GM12878 (cell line): ENCODE data around the gene TPPP. TPM values are rescaled to one million over a fixed set of nuclear protein-coding genes. Genes with fewer than 3 reads are reported as not detected.

ENCODE experiments used
- ATAC-seq: fragments of 200-7000 bp; cut with Tn5 transposase; 3 replicates; pipeline ENCODE4 v1.9.1; 2020; ENCODE audit warnings: mild to moderate bottlenecking, moderate library complexity
- BruUV-seq: library from RNA; stranded (reverse); fragments of 400-500 nt; replicated peaks from 2 replicates; lab custom pipeline; 2021; lab: Mats Ljungman, UMichigan
- CTCF ChIA-PET: fragments of 300-600 bp; sonication (Branson Sonifier 250); formaldehyde crosslinking; extraction: SDS; loops from one replicate; lab custom pipeline; 2021; ENCODE audit warnings: inconsistent platforms; lab: Yijun Ruan, JAX
- POLR2A ChIA-PET: fragments of 350-600 bp; formaldehyde crosslinking; extraction: SDS; loops from one replicate; lab custom pipeline; 2021; ENCODE audit warnings: inconsistent platforms; lab: Charles Lee
- RAD21 ChIA-PET: fragments of 300-600 bp; sonication (Branson Sonifier 250); formaldehyde crosslinking; loops from one replicate; lab custom pipeline; 2023; ENCODE audit warnings: antibody characterized with exemption; ENCODE audit not compliant: unreplicated experiment; lab: Charles Lee
- SMC1A ChIA-PET: fragments of 300-600 bp; sonication (Branson Sonifier 250); formaldehyde crosslinking; loops from one replicate; lab custom pipeline; 2023; ENCODE audit not compliant: unreplicated experiment, uncharacterized antibody; lab: Charles Lee
- DNase-seq: peaks from one replicate; pipeline ENCODE4 v3.0.0-alpha.2; 2011; ENCODE audit warnings: low read depth, low spot score
- FAIRE-seq: peaks from 3 replicates; lab custom pipeline; 2011; peaks lifted over from hg19 to GRCh38; lab: Jason Lieb, UNC
- H2AFZ ChIP-seq: 2 replicates; pipeline ENCODE4 v1.6.0; 2011; ENCODE audit warnings: low read depth, low read length, control low read depth; ENCODE audit not compliant: control insufficient read depth
- H3K27ac ChIP-seq: 2 replicates; pipeline ENCODE4 v1.5.1; 2011; ENCODE audit warnings: control low read depth; ENCODE audit not compliant: control insufficient read depth, insufficient read depth
- H3K27me3 ChIP-seq, 2 experiments: replicated peaks in 1 of 2; 2 replicates each; pipeline versions ENCODE4 v1.6.0 to v1.6.1; 2011; ENCODE audit warnings: low read length in 1 of 2; ENCODE audit not compliant: control insufficient read depth in 2 of 2, insufficient read depth in 2 of 2
- H3K36me3 ChIP-seq, 2 experiments: 2 replicates each; pipeline ENCODE4 v1.5.1; 2011; ENCODE audit warnings: low read length in 1 of 2; ENCODE audit not compliant: control insufficient read depth in 2 of 2, insufficient read depth in 2 of 2
- H3K4me1 ChIP-seq: 2 replicates; pipeline ENCODE4 v1.6.1; 2011; ENCODE audit warnings: mild to moderate bottlenecking, low read length, moderate library complexity, mixed read lengths; ENCODE audit not compliant: control insufficient read depth, insufficient read depth
- H3K4me2 ChIP-seq: 2 replicates; pipeline ENCODE4 v1.6.0; 2011; ENCODE audit warnings: control low read depth; ENCODE audit not compliant: control insufficient read depth, insufficient read depth
- H3K4me3 ChIP-seq: fragments of 200-600 bp; sonication (generic); 2 replicates; pipeline ENCODE4 v1.5.1; 2016
- H3K79me2 ChIP-seq: 2 replicates; pipeline ENCODE4 v1.6.0; 2011; ENCODE audit warnings: low read length; ENCODE audit not compliant: control insufficient read depth, insufficient read depth
- H3K9ac ChIP-seq: 2 replicates; pipeline ENCODE4 v1.8.0; 2011; ENCODE audit warnings: low read length, control low read depth, mixed read lengths; ENCODE audit not compliant: control insufficient read depth, insufficient read depth
- H3K9me3 ChIP-seq: replicated peaks from 3 replicates; pipeline ENCODE4 v1.5.1; 2011; ENCODE audit warnings: mild to moderate bottlenecking, low read length; ENCODE audit not compliant: control insufficient read depth, insufficient read depth
- H4K20me1 ChIP-seq: 2 replicates; pipeline ENCODE4 v1.6.0; 2011; ENCODE audit not compliant: control insufficient read depth, insufficient read depth
- CTCF ChIP-seq, 3 experiments: IDR thresholded peaks in 2 of 3; conservative IDR thresholded peaks in 1 of 3; 2 replicates each; pipeline ENCODE4 v1.5.1; 2011; ENCODE audit warnings: low read depth in 3 of 3, low read length in 3 of 3, mild to moderate bottlenecking in 3 of 3, control low read depth in 2 of 3, moderate library complexity in 2 of 3, inconsistent platforms in 1 of 3, mixed read lengths in 1 of 3; ENCODE audit not compliant: control insufficient read depth in 2 of 3, insufficient read depth in 1 of 3; ENCODE audit errors: extremely low read depth in 1 of 3
- POU2F2 ChIP-seq: IDR thresholded peaks from 3 replicates; pipeline ENCODE4 v1.6.1; 2011; ENCODE audit warnings: low read depth, mild to moderate bottlenecking, low read length, borderline replicate concordance
- RB1 ChIP-seq: fragments of 450-650 bp; formaldehyde crosslinking; IDR thresholded peaks from 2 replicates; pipeline ENCODE4 v1.6.1; 2017; ENCODE audit warnings: mild to moderate bottlenecking, borderline replicate concordance
- USF1 ChIP-seq: IDR thresholded peaks from 2 replicates; pipeline ENCODE4 v1.6.1; 2011; ENCODE audit warnings: borderline replicate concordance, low read depth, mild to moderate bottlenecking, moderate library complexity, mixed read lengths, low read length; ENCODE audit not compliant: insufficient read depth; ENCODE audit errors: extremely low read length
- WGBS: methylation state at CpG from one replicate; pipeline ENCODE4 v1.1.6; 2016; ENCODE audit warnings: low lambda C conversion rate; ENCODE audit not compliant: insufficient replicate concordance, insufficient coverage; ENCODE audit errors: missing lambda C conversion rate; 5-methylcytosine and 5-hydroxymethylcytosine counted together
- in situ Hi-C: fragments of 300-500 bp; cut with MboI; formaldehyde crosslinking; loops from 9 replicates; pipeline ENCODE4 v1.14.3; 2018; ENCODE audit warnings: mixed read lengths
- intact Hi-C: fragments of 100-400 bp; cut with micrococcal nuclease; formaldehyde crosslinking; loops from one replicate; pipeline ENCODE4 v1.14.2; 2022; ENCODE audit not compliant: unreplicated experiment
- polyA plus RNA-seq, 11 experiments: library from polyadenylated mRNA; depleted of rRNA in 4 of 11; unstranded in 6 of 11; stranded (reverse) in 5 of 11; fragments of >200 nt; fragmentation: Nextera tagmentation in 4 of 11; fragmentation: Illumina TruSeq in 1 of 11; extraction: Ambion mirVana in 4 of 11; extraction: Trizol in 1 of 11; gene quantifications; 1 replicate in 1 of 11; 2 replicates in 10 of 11; pipeline versions ENCODE4 v1.2.1 to v1.2.3, GENCODE V29; 2011 to 2016; ENCODE audit warnings: inconsistent platforms in 2 of 11, missing spikeins in 2 of 11, low read depth in 1 of 11
- total RNA-seq, 4 experiments: library from RNA; depleted of rRNA in 3 of 4; stranded (reverse); fragments of >200 nt in 3 of 4; fragmentation: Illumina TruSeq in 1 of 4; extraction: Trizol in 1 of 4; gene quantifications; 2 replicates each; pipeline versions ENCODE4 v1.2.1 to v1.2.3, GENCODE V29; 2013 to 2021
- TF ChIP-seq, protein P1 (sequence below): fragments of 150-350 bp; IDR thresholded peaks from 2 replicates; pipeline ENCODE4 v1.6.1; 2014; ENCODE audit warnings: mild to moderate bottlenecking, low read depth, low read length
- TF ChIP-seq, protein P2 (sequence below): fragments of 450-650 bp; IDR thresholded peaks from 2 replicates; pipeline ENCODE4 v1.6.1; 2017; ENCODE audit warnings: mild to moderate bottlenecking, moderate library complexity

The TPPP gene
- total and polyA plus RNA-seq, 10 of the 15 experiments (the other 5 are each of a cell fraction or from before 2014, with no cell fraction given) = under 0.01 to 0.24 (median 0.04) TPM; not detected in 4

GRCh38 chr5:664994-665360 lies 28.2 kb downstream of the TPPP start (continued):
- TF ChIP-seq USF1 = no peak
- no peak for TF ChIP-seq RB1
- no peak for TF ChIP-seq CTCF (IDR thresholded peaks at IDR 0.05 in 2 of 3, conservative IDR thresholded peaks at IDR 0.05 in 1 of 3; ENCODE audit: control insufficient read depth in 2 of 3, extremely low read depth in 1 of 3, insufficient read depth in 1 of 3, low read depth in 3 of 3, low read length in 3 of 3)
- TF ChIP-seq POU2F2 = no peak
- TF ChIP-seq, all 136 proteins: peak for 0

DNA sequence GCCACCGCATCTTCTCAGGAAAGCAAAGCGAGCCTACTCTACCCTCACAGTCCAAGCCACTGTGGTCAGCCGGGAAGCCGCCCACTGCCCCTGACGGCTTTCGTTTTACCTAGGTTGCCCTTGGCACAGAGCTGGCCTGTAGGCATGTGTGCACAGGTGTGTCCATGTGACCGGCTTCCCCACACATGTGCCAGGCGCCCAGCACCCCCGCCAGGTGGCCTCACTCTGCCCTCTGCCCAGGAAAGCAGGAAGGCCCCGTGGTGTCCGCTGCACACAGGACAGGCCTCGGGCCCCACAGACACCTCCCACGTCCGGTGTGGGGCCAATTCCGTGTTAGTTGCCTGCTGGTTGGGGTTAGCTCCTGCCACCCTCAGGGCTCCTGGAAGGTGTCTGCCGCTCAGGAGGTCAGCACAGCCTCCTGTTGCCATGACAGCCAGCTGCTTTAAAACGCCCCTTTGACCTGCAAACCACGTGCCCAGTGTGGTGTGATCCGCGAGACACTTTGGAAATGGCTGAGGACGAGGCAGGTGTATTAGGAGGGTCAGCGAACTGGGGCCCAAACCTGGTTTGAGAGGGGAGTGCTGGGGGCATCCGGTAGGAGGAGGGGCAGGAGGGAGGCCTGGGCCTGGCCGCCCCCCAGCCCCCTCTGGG lies 28.7 kb downstream of the TPPP start:
- SMC1A ChIA-PET = no interaction called here
- POLR2A ChIA-PET = no interaction called here
- BruUV-seq = no TSS peak
- H3K79me2 ChIP-seq = no peaks in the 10 kb centered on the region
- no peaks in the 10 kb centered on the region for H3K27me3 ChIP-seq
- H3K4me3 ChIP-seq = no peak overlapping the region
- RAD21 ChIA-PET = no interaction called here
- H3K27ac ChIP-seq = no peak overlapping the region
- H3K9me3 ChIP-seq = no peaks in the 10 kb centered on the region; the same call in 2 of the 3 replicates
- TF ChIP-seq, protein P1, sequence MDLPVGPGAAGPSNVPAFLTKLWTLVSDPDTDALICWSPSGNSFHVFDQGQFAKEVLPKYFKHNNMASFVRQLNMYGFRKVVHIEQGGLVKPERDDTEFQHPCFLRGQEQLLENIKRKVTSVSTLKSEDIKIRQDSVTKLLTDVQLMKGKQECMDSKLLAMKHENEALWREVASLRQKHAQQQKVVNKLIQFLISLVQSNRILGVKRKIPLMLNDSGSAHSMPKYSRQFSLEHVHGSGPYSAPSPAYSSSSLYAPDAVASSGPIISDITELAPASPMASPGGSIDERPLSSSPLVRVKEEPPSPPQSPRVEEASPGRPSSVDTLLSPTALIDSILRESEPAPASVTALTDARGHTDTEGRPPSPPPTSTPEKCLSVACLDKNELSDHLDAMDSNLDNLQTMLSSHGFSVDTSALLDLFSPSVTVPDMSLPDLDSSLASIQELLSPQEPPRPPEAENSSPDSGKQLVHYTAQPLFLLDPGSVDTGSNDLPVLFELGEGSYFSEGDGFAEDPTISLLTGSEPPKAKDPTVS = no peak
- TF ChIP-seq, protein P2, sequence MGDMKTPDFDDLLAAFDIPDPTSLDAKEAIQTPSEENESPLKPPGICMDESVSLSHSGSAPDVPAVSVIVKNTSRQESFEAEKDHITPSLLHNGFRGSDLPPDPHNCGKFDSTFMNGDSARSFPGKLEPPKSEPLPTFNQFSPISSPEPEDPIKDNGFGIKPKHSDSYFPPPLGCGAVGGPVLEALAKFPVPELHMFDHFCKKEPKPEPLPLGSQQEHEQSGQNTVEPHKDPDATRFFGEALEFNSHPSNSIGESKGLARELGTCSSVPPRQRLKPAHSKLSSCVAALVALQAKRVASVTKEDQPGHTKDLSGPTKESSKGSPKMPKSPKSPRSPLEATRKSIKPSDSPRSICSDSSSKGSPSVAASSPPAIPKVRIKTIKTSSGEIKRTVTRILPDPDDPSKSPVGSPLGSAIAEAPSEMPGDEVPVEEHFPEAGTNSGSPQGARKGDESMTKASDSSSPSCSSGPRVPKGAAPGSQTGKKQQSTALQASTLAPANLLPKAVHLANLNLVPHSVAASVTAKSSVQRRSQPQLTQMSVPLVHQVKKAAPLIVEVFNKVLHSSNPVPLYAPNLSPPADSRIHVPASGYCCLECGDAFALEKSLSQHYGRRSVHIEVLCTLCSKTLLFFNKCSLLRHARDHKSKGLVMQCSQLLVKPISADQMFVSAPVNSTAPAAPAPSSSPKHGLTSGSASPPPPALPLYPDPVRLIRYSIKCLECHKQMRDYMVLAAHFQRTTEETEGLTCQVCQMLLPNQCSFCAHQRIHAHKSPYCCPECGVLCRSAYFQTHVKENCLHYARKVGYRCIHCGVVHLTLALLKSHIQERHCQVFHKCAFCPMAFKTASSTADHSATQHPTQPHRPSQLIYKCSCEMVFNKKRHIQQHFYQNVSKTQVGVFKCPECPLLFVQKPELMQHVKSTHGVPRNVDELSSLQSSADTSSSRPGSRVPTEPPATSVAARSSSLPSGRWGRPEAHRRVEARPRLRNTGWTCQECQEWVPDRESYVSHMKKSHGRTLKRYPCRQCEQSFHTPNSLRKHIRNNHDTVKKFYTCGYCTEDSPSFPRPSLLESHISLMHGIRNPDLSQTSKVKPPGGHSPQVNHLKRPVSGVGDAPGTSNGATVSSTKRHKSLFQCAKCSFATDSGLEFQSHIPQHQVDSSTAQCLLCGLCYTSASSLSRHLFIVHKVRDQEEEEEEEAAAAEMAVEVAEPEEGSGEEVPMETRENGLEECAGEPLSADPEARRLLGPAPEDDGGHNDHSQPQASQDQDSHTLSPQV = no peak
- TF ChIP-seq USF1 = no peak
- intact Hi-C loops = no loop called here
- 96% methylated on average over 24 of the region's 24 CpGs for WGBS
- H3K36me3 ChIP-seq = peaks cover 10 to 18% of the 10 kb centered on the region in 2 experiments; a peak in 3 of 4 replicates
- H3K4me2 ChIP-seq = no peak overlapping the region
- no peak overlapping the region for H2AFZ ChIP-seq
- FAIRE-seq (no peak), ATAC-seq (no peak), DNase-seq (no peak)
- in situ Hi-C loops = no loop called here
- H3K4me1 ChIP-seq = no peaks in the 10 kb centered on the region
- no peaks in the 10 kb centered on the region for H4K20me1 ChIP-seq
- CTCF ChIA-PET = no interaction called here
- no peak overlapping the region for H3K9ac ChIP-seq
